Fibroblast of villous mesenchyme (primary cell): ENCODE results near the gene RUSC2. TPM values are rescaled to one million over a fixed set of nuclear protein-coding genes. Genes with fewer than 3 reads are reported as not detected.
"Not testable (repeated sequence)": the region's sequence is repeated elsewhere in the genome, so short reads cannot be mapped to it uniquely, and the experiment has no call there.

Experiments
- DNase-seq: peaks from one replicate; pipeline ENCODE4 v3.0.0-alpha.2; 2010; ENCODE audit warnings: low read depth
- H3K4me3 ChIP-seq: 2 replicates; pipeline ENCODE4 v1.5.1; 2011; ENCODE audit warnings: low read depth, mild to moderate bottlenecking, low read length
- CTCF ChIP-seq: IDR thresholded peaks from 2 replicates; pipeline ENCODE4 v1.5.1; 2012; ENCODE audit warnings: low read depth, mild to moderate bottlenecking, low read length; ENCODE audit not compliant: insufficient read depth
- total RNA-seq: library from RNA; depleted of rRNA; stranded (reverse); fragments of >200 nt; gene quantifications from 2 replicates; pipeline ENCODE4 v1.2.3, GENCODE V29; 2012

Gene RUSC2
- total RNA-seq, 1 donor = 33.2 TPM

DNA sequence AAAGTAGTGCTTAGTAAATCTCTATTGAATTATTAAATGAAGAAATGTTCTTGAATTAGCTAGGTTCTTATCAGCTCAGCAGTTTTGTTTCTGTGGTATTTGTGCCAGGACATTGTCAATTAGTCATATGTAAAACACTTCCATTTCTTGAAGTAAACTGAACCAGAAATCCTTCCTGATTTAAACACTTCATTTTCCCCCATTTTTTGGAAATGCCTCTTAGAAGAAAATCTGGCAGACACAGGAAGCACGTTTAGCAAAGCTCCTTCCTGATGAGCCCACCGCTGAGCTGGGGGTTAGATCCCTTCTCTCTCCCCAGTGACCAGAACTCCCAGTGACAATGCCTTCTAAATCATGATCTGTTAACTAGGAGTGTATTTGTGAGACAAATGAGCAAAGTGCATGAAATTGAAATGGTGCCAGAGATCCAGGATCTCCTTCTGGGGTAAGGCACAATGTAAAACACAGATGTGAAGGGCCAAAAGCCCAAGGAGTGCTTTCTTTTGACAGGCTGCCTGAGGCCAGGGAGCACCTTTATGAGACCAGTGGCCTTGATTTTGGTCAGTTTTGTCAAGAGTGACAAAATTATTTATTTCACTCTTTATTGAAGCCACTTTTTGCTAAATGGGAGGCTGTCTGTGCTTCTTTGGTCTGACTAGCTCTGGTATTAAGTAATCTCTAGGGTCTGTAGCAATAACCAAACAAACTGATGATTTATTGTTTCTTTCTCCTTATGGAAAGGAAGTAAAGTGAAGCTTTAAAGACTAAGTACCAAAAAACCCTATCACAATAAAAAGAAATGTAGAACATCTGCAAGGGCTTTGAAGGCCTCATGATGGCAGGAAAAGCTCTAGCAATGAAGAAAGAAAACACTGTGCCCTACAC is 25.5 kb upstream of the RUSC2 start:
- peak; percentile 84 for DNase-seq
- no peak overlapping the region for H3K4me3 ChIP-seq
- no peak for TF ChIP-seq CTCF

- H3K4me3 ChIP-seq = no peak overlapping the region
- no peak for TF ChIP-seq CTCF
- DNase-seq = no peak
Observed at GRCh38 chr9:35470340-35470739, 19.6 kb upstream of the RUSC2 start.

DNA sequence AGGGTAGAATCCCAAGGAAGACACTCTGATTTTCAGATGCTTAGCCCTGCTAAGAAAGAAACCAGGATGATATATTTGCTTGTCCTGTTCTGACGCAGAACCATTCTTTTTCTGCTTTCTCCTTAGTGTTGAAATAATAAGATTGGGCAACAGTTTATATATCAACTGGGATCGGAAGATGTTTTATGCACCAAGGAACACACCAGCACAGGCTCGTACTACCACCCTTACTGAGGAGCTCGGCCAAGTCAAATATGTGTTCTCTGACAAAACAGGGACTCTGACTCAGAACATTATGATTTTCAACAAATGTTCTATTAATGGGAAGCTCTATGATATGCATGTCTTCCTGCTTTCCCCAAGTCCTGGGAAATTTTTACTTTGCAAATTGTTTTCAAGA is 19.0 kb upstream of the RUSC2 start:
- peak; percentile 93 for DNase-seq
- no peak overlapping the region for H3K4me3 ChIP-seq
- no peak for TF ChIP-seq CTCF

DNA sequence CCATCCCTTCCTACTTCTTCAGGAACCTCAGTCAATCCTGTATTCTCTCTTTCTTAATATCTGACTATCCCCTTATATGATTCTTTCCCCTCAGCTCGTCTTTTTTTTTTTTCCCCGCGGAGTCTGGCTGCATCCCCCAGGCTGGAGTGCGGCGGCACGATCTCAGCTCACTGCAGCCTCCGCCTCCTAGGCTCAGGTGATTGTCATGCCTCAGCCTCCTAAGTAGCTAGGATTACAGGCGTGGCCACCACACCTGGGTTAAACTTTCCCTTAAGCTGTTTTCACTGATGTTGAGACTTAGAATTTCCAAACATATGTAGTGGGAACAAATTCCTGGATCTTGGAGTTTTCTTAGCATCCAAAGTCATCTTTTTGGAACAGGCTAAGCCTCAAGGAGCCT is 13.3 kb upstream of the RUSC2 start:
- DNase-seq = no peak
- H3K4me3 ChIP-seq = no peak overlapping the region
- TF ChIP-seq CTCF = no peak

GRCh38 chr9:35477211-35477855 is 12.6 kb upstream of the RUSC2 start:
- H3K4me3 ChIP-seq = not testable (repeated sequence)
- peak; percentile 86 for DNase-seq
- peak; percentile 89 for TF ChIP-seq CTCF

DNA sequence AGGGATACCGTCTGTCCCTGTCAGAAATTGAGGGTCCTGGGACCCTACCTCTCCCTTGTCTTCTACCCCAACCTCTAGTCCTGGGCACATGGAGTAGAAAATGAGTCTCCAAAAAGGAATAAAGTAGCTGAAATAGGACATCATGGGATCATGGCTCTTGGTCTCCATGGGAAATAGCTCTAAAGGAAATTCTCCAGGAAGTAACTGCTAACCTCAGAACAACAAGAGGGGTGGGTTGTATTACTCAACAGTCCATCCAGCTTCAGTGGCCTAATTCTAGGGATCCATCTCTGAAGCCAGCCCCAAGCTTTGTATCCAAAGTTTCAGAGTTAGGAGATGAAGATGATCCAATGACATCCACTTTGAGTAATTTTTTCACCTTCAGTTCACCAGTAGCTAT is 11.0 kb upstream of the RUSC2 start:
- no peak for TF ChIP-seq CTCF
- no peak overlapping the region for H3K4me3 ChIP-seq
- DNase-seq = no peak
